ENCODE measurements around the gene CMTM2. TPM values are rescaled to one million over a fixed set of nuclear protein-coding genes. Genes with fewer than 3 reads are reported as not detected.

The CMTM2 gene
- total and polyA plus RNA-seq, 2 of the 4 experiments (the other 2 are of a cell fraction), result not detected

DNA sequence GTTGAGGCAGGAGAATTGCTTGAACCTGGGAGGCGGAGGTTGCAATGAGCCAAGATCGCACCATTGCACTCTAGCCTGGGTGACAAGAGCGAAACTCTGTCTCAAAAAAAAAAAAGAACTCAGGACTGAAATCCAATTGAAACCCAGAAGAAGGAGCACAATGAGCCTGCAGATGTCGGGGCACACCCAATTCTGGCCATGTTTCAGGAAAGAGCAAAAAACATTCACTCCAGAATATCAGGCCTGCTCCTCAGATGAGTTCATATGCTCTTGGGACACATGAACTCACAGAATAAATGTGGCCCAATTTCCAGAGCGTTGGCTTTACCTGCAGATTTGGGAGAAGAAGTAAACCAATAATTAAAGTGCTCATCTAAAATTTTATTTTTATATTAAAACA lies 3.0 kb upstream of the CMTM2 start:
- BruUV-seq (replicated peaks), result no TSS peak
- 100% methylated on average over 2 of the region's 5 CpGs; no CpG with 5 or more reads in 1 of the 2 experiments for WGBS, 2 experiments (ENCODE audit: extremely low coverage in 2 of 2, insufficient read length in 1 of 2)
- Histone ChIP-seq H2BK120ac (ENCODE audit: low read depth, low read length) (no peak overlapping the region), H2AFZ (replicated peaks; ENCODE audit: low read length, poor library complexity) (no peak overlapping the region), H4K91ac (ENCODE audit: insufficient read depth, low read depth, low read length) (no peak overlapping the region), H3K56ac (ENCODE audit: extremely low read depth, insufficient read depth, low read length) (no peak overlapping the region), H3K4ac (ENCODE audit: low read depth, low read length) (no peak overlapping the region), H3K27ac (ENCODE audit: insufficient read depth, low read length) (no peak overlapping the region), H2AK5ac (ENCODE audit: low read depth, low read length) (no peak overlapping the region), H2BK15ac (ENCODE audit: low read depth, low read length) (no peak overlapping the region), H3K4me3 (ENCODE audit: insufficient read depth, low read depth, low read length) (no peak overlapping the region), H3K9me3 (ENCODE audit: control insufficient read depth, insufficient read depth, low read length) (no peaks in the 10 kb centered on the region), H3K4me1 (ENCODE audit: control insufficient read depth, insufficient read depth, low read length) (peaks cover 12% of the 10 kb centered on the region), H2BK20ac (ENCODE audit: low read depth, low read length) (no peak overlapping the region), H3K4me2 (ENCODE audit: low read depth, low read length) (no peak overlapping the region), H2AK9ac (replicated peaks; ENCODE audit: low read depth, low read length, poor library complexity) (no peak overlapping the region), H3K23ac (ENCODE audit: low read depth, low read length) (no peak overlapping the region), H3K9me1 (ENCODE audit: insufficient read depth, low read length) (peaks cover 4% of the 10 kb centered on the region), H3K9ac (ENCODE audit: low read depth, low read length) (no peak overlapping the region), H4K20me1 (ENCODE audit: insufficient read depth, low read length) (no peaks in the 10 kb centered on the region; the same call in 1 of the 2 replicates), H3K79me1 (ENCODE audit: low read depth in 1 of 2, low read length in 2 of 2) (no peaks in the 10 kb centered on the region), H3K14ac (replicated peaks; ENCODE audit: low read depth, low read length) (no peak overlapping the region), H3K27me3 (ENCODE audit: control insufficient read depth, insufficient read depth, low read length) (peaks cover 19% of the 10 kb centered on the region), H3K36me3 (ENCODE audit: control insufficient read depth, insufficient read depth, low read length) (peaks cover 2% of the 10 kb centered on the region; the same call in 1 of the 2 replicates), H2BK5ac (ENCODE audit: low read depth, low read length, poor library complexity, severe bottlenecking) (no peak overlapping the region), H4K8ac (ENCODE audit: low read depth in 2 of 2, low read length in 2 of 2) (no peak overlapping the region), H4K5ac (ENCODE audit: low read depth, low read length) (no peak overlapping the region), H3K18ac (ENCODE audit: low read depth, low read length) (no peak overlapping the region)
- CTCF ChIA-PET, result no interaction called here
- DNase-seq (no peak), ATAC-seq (ENCODE audit: low read depth) (no peak)
- TF ChIP-seq ELK1 (IDR thresholded peaks at IDR 0.05; ENCODE audit: borderline replicate concordance, low read depth, low read length) (no peak), USF2 (IDR thresholded peaks at IDR 0.05; ENCODE audit: low read depth, low read length) (no peak), BHLHE40 (IDR thresholded peaks at IDR 0.05; ENCODE audit: low read depth, low read length) (no peak), NFE2L2 (IDR thresholded peaks at IDR 0.05; ENCODE audit: low read depth, low read length) (no peak), CTCF (conservative IDR thresholded peaks at IDR 0.05; ENCODE audit: low read depth, low read length) (no peak), FOS (IDR thresholded peaks at IDR 0.05; ENCODE audit: low read depth, low read length) (no peak), SMC3 (IDR thresholded peaks at IDR 0.05; ENCODE audit: low read depth, low read length) (no peak), MAZ (IDR thresholded peaks at IDR 0.05; ENCODE audit: borderline replicate concordance, low read depth, low read length) (no peak), MAFK (IDR thresholded peaks at IDR 0.05; ENCODE audit: low read depth, low read length) (no peak), RFX5 (IDR thresholded peaks at IDR 0.05; ENCODE audit: low read depth, low read length) (no peak), CEBPB (IDR thresholded peaks at IDR 0.05; ENCODE audit: low read depth, low read length) (no peak), RCOR1 (IDR thresholded peaks at IDR 0.05; ENCODE audit: insufficient replicate concordance, low read length) (no peak)
- POLR2A ChIA-PET (ENCODE audit: unreplicated experiment), result no interaction called here
- in situ Hi-C loops (cut with MboI; ENCODE audit: low sequenced_read_pairs) (no loop called here), intact Hi-C loops (cut with micrococcal nuclease) (no loop called here), dilution Hi-C loops (cut with HindIII; ENCODE audit: low sequenced_read_pairs, unreplicated experiment) (no loop called here)
